HG02610 (cell line): ENCODE data around the gene CTNNB1.
"Not testable (repeated sequence)": the region's sequence is repeated elsewhere in the genome, so short reads cannot be mapped to it uniquely, and the experiment has no call there.

ENCODE experiments used
- ATAC-seq: cut with Tn5 transposase; IDR thresholded peaks from one replicate; pipeline ENCODE4 v1.9.1; 2021; ENCODE audit warnings: mild to moderate bottlenecking, moderate library complexity; ENCODE audit not compliant: unreplicated experiment

The CTNNB1 gene

DNA sequence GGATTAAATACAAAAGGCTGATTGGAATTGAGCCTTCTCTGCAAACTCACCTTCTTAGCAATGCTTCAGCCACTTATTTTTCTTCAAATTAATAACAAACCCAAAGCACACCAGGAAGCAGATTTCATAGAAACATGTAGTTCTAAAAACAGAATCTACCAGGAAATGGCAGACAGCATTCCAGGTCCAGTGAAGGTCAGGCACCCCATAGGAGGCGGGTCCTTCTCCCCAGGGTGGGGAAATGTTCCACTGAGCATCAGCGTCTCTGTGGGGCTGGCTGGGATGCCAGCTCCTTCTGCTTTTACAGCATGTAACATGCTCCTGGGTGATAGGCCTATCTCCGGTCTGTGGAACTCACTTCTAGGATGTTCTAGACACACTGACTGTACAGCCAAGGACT lies 49.2 kb downstream of the CTNNB1 start:
- ATAC-seq = no peak

DNA sequence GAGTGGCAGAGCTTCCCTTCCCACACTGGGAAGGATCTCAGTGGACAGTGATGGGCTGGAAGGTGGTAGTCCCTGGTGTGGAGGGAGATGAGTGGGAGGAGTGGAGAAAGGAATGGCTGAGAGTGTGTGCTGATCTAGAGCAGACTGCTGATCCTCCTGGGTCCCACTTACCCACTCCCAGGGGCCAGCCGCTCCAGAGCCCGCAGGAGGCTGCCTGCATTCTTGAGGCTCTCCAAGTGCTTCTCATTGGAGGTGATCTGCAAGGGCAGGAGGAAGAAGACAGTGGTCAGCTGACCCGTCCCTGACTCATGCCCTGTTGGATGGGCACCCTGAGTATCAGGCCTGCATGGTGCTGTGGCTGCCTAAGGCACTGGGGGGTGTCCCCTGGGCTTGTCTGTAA lies 50.0 kb downstream of the CTNNB1 start:
- no peak for ATAC-seq

DNA sequence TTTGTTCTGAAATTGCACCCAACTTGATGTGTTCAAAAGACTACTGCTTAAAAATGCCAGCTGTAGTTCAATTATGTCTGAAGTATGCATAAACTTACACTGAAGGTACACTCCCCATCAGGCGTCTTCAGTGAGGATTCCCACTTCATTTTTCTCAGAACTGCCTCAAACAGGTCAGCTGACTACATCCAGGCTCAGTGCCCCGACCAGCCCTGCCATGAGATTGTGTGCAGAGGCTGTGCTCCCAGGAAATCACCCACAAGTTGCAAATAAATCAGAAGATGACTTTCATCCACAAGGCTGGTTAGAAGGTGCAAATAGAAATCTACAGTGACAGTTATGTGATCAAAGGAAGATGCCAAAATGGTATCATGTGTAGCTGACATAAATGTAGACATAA lies 51.5 kb downstream of the CTNNB1 start:
- no peak for ATAC-seq

DNA sequence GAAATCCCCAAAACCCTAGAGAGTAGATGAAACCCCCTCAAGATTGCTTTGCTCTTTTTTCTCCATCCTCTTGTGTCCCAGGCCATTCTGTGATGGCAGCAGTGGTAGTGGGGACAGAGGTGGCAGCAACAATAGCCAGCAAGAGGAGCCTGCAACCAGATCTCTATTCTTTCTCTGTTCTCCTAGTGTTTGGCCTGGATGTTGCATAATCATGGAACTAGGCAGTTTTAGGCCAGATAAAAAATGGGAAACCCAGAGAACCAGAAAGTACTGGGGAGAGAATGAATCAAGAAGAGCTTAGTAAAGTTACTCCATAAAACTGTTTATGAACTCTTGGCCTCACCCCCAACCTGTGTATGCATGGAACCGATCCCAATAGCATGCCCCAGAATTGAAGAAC lies 52.3 kb downstream of the CTNNB1 start:
- no peak for ATAC-seq

DNA sequence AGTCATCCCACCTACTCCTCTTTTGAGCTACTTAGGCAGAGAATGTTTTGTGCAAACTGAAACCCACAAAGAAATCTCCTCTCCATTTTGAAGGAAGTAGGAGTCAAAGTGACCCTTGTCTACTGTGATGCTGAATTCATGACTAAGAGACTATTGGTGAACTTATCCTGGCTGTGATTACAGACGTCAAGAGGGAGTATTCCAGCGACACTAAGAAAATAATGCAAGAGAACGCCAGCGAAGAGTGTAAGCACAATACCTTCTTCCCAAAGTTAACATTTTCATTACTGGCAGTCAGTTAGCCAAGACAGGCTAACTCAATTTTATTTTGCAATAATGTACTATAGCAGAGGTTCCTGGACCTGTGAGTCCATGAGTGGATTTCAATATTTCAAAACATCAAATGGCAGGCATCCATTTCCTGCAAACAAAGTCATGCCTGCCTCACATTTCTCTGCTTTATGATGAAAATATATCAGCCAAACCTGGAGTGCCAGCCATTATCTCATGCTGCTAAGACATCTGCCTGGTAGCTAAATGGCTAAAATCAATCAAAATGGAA lies 59.0 kb downstream of the CTNNB1 start:
- ATAC-seq = no peak

DNA sequence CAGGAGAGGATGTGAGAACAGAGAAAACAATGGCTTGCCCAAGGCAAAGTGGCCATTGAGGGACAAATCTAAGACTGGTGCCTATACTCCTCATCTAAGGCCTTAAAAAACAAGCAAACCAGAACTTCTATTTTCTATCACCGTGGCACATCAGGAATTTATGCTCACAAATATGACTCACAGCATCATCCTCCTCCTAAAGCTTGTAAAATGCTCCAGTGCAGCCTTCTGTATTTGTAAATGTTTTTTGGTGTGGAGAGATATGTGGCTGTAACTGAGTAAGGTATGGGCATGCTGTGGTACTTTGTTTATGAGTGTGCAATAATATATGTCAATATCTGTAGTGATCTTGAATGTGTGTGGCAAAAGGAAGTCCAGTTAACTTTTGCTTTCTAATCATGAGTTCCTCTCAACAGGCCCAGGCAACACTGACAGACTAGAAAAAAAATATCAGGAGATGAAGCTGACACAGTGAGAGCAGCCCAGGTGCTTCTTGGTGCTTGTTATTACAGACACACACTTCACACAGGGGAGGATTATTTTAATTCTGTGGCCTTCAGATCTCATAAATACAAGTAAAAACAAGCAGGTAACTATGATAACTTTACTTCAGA lies 60.3 kb downstream of the CTNNB1 start:
- no peak for ATAC-seq

DNA sequence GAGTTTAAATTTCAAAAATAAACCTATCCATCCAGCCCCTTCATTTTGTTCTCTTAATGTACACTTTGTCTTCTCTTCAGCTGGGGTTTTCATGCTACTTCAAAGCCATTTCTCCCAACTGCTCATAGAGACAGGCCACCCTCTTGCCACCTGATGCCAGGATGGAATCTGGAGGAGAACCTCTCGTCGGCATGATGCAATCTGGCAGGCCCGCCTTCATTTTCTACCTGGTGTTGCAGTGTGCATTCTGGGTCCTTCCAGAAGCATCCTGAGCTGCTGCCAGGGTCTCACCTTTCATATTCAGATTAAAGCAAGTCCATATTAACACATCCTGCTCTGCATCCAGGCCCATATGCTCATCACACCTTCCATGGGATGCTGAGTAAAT lies 60.8 kb downstream of the CTNNB1 start:
- ATAC-seq = no peak

DNA sequence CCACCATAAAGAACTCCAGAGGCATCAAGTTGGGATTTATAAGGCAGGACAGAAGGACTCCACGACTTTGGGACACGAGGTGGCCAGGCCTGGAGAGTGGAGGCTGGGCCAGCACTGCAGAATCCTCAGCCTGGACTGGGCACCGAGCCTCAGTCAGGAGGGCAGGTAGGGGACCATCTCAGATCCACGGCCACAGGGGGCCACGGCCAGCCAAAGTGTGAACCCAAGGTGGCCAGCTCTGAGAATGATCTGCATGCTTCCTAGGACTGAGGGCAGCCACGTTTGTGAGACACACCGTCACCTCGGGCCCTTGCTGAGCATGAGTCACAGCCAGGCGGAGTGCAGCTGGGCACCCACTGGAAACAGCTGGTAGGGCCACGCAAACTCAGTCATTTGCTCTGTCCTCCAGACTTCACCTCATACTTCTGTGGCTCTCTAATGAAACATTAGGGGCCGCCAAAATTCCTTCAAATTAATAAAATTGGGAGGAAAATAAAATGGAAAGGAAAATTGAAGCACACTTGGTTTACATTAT lies 65.8 kb downstream of the CTNNB1 start:
- ATAC-seq = no peak

DNA sequence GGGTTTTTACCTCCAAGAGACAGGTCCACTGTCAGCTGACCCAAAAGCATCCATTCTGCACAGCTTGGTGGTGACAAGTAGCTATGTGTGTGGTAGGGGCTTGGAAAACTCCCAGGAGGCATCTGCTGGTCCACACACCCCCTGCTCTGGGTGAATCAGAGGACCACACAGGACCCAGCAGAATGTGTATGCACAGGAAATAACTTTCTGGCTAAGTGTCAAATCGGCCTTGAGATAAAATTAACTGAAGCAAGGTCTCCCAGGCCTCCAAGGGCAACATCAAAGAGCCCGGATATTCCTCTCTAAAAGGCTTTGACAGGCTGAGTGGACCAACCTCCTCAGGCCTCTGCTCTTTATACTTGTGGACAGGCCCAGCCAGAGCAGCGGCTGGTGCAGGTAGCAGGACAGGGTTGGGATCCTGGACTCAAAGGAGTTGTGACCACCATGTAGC lies 66.5 kb downstream of the CTNNB1 start:
- ATAC-seq = no peak

DNA sequence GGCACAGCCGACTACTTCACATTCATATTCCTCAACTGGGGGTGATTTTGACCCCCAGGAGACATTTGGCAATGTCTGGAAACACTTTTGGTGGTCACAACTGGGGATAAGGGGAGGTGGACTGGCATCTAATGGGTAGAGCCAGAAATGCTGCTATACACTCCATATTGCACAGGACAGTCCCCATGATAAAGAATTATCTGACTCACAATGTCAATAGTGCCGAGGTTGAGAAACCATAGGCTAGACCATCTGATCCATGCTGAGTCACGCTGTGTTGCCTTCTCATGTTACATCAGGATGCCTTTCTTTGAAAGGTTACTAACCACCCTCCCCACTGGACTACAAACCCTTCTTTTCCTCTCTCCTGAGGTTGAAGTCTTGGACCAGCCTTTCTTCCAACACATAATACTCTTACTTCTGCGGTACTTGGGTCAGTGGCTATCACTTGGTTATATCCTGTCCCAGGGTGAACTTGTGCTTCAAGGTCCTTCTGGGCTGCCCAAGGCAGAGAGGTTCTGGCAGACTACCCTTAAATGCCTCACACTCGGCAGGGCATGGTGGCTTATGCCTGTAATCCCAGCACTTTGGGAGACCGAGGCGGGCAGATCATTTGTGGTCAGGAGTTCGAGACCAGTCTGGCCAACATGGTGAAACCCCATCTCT lies 68.8 kb downstream of the CTNNB1 start:
- ATAC-seq = no peak

DNA sequence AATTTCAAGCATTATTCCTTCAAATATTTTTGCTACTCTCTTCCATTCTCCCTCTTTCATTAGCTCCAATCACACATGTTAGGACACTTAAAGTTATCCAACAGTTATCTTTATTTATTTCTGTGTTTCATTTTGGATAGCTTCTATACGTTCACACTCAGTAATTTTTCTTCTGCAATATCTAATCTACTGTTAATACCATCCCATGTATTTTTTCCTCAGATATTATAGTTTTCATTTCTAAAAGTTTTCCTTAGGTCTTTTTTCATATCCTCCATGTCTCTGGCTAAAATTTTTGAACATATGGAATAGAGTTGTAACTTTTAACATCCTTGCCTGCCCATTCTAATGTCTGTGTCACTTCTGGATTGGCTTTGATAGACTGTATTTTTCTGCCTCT lies 73.4 kb downstream of the CTNNB1 start:
- no peak for ATAC-seq

DNA sequence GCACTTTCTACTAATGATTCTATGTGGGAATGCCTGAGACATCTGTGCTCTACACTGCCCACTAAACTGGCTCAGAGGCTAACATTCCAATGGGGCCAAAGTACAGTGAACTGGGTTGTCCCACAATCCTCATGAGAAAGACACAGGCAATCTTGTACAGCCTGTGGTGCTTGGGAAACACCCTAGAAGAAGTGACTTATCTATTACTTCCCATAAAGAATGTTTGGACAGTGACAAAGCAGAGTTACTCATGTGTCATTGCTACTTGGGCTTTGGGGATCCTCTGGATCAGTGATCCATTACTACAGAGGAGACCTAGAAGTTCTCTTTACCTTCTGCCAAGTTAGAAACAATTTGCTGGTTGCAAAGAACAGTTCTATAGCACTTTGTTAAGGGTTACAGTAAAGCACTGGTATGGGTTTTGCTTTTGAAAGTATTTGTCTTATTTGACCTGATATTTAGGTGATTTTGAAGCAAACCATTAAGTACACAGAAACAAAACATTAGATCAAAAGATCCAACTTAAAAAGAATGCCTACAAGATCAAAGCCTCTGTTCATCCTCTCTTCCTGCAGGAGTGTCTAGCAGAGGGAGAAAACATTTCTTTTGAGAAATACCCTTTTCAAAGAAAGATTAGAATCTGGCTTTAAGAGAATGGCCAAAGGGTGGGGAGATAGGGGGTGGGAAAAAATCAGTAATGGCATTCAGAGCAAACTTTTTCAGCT lies 75.8 kb downstream of the CTNNB1 start:
- no peak for ATAC-seq

DNA sequence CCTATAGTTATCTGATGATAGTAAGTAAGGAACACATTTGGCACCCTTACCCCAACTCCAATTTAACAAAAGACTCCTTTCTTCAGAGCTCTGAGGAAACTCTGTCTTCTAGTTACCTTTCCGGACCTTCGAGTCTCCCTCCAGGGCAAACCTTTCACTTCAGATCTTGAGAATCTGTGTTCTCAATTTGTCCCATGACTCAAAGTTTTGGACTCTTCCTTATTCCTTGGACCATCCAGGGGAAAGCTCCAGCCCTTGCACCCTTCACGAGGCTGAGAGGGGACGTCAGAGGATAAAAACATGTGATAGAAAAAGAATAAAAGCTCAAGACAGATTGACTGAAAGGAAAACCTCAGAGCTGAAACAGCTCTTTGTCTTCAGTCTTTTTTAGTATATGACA lies 76.9 kb downstream of the CTNNB1 start:
- ATAC-seq = no peak

DNA sequence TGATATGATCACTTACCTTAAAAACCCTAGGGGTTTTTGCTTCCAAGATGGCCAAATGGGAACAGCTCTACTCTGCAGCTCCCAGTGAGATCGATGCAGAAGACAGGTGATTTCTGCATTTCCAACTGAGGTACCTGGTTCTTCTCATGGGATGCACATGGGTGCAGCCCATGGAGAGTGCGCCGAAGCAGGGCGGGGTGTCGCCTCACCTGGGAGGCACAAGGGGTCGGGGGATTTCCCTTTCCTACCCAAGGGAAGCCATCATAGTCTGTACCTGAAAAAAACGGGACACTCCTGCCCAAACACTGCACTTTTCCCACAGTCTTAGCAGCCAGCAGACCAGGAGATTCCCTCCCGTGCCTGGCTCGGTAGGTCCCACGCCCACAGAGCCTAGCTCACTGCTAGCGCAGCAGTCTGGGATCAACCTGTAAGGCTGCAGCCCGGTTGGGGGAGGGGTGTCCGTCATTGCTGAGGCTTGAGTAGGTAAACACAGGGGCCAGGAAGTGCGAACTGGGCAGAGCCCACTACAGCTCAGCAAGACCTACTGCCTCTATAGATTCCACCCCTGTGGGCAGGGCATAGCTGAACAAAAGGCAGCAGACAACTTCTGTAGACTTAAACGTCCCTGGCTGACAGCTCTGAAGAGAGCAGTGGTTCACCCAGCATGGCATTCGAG lies 78.6 kb downstream of the CTNNB1 start:
- ATAC-seq = no peak

DNA sequence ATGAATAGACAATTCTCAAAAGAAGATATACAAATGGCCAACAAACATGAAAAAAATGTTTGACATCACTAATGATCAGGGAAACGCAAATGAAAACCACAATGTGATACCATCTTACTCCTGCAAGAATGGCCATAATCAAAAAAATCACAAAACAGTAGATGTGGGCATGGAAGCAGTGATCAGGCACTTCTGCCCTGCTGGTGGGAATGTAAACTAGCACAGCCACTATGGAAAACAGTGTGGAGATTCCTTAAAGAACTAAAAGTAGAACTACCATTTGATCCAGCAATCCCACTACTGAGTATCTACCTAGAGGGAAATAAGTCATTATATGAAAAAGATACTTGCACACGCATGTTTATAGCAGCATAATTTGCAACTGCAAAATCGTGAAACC lies 85.6 kb downstream of the CTNNB1 start:
- ATAC-seq = not testable (repeated sequence)

DNA sequence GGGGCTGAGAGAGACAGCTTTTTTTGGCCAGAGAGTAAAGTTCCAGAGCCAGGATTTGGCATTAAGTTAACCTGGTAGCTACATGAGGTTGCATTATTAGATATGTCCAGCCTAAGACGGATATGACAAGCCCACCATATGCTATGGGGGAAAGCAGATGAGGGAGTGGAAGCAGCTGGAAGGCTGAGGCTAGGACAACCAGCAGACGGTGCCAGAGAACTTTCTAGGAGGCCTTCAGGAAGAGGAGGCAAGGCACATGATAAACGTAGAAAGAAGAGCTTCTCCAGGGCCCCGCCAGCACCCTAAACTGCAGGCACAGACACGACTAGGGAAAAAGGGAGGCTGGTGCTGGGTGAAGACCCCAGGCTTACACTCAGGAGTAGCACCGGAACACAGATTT lies 87.0 kb downstream of the CTNNB1 start:
- ATAC-seq = no peak

DNA sequence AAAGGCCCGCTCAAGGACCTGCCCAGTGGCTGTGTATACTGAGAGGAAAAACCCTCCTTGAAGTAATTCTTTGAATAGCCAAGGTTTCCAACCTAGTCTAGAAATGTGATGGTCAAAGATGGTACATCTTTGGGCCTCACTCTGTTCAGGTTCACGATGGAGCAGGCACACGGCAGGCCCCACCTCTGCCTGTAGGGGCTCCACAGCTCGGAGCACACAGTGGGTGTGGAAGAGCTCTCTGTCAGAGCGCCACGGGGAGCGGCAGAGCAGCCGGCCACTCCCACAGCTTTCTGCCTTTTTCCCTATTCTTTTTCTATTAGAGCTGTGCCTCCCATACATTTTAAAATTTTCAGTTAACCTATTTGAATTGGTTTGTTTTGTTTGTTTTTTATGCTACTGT lies 89.5 kb downstream of the CTNNB1 start:
- no peak for ATAC-seq
